T-cell (primary cell): Measurements from ENCODE around the gene SP2. TPM values are rescaled to one million over a fixed set of nuclear protein-coding genes. Genes with fewer than 3 reads are reported as not detected.

Experiments
- ATAC-seq, 4 experiments: fragments of 200-7000 bp in 3 of 4; fragments of 150-1000 bp in 1 of 4; cut with Tn5 transposase; replicated peaks in 1 of 4; 1 replicate in 3 of 4; 2 replicates in 1 of 4; pipeline ENCODE4 v1.10.0; 2021; ENCODE audit warnings: moderate library complexity in 3 of 4, mild to moderate bottlenecking in 2 of 4, moderate number of reproducible peaks in 1 of 4
- CTCF ChIA-PET, 2 donors: fragments of 300-600 bp; sonication (Branson Sonifier 250); formaldehyde crosslinking; loops; one replicate each; lab custom pipeline; 2022; ENCODE audit warnings: antibody characterized with exemption in 2 of 2; lab: Charles Lee
- POLR2A ChIA-PET, 2 donors: fragments of 300-600 bp; sonication (Branson Sonifier 250); formaldehyde crosslinking; loops; one replicate each; lab custom pipeline; 2022; ENCODE audit warnings: antibody characterized with exemption in 2 of 2; lab: Charles Lee
- DNase-seq, 35 experiments: peaks; one replicate each; pipeline versions ENCODE4 v3.0.0 to v3.0.0-alpha.2; 2013 to 2023
- H3K27ac ChIP-seq: one replicate; pipeline ENCODE4 v1.5.1; 2013; ENCODE audit warnings: low read length
- H3K27me3 ChIP-seq, 2 experiments: replicated peaks in 1 of 2; 1 replicate in 1 of 2; 2 replicates in 1 of 2; pipeline versions ENCODE4 v1.6.1 to v1.7.0; 2013; ENCODE audit warnings: low read length in 1 of 2, mixed read lengths in 1 of 2; ENCODE audit not compliant: control insufficient read depth in 2 of 2, insufficient read depth in 2 of 2; ENCODE audit errors: extremely low read depth in 1 of 2
- H3K36me3 ChIP-seq, 2 donors: 1 replicate in 1 of 2; 2 replicates in 1 of 2; pipeline versions ENCODE4 v1.6.1 to v1.7.0; 2013; ENCODE audit warnings: low read length in 1 of 2; ENCODE audit not compliant: control insufficient read depth in 2 of 2, insufficient read depth in 1 of 2; ENCODE audit errors: extremely low read depth in 1 of 2
- H3K4me1 ChIP-seq, 2 experiments: 1 replicate in 1 of 2; 2 replicates in 1 of 2; pipeline versions ENCODE4 v1.6.1 to v1.7.0; 2013; ENCODE audit warnings: low read length in 2 of 2, mixed read lengths in 1 of 2; ENCODE audit not compliant: insufficient read depth in 2 of 2, control insufficient read depth in 1 of 2; ENCODE audit errors: extremely low read depth in 1 of 2
- H3K4me3 ChIP-seq, 2 donors: 1 replicate in 1 of 2; 2 replicates in 1 of 2; pipeline versions ENCODE4 v1.5.1 to v1.7.0; 2013; ENCODE audit warnings: mild to moderate bottlenecking in 2 of 2, low read length in 1 of 2, moderate library complexity in 1 of 2; ENCODE audit not compliant: control insufficient read depth in 1 of 2; ENCODE audit errors: extremely low read depth in 1 of 2
- H3K9me3 ChIP-seq: 2 replicates; pipeline ENCODE4 v1.7.0; 2013
- H3K27ac Mint-ChIP-seq, 2 donors: one replicate each; pipeline ENCODE4 v1.8.0; 2020 to 2021; ENCODE audit warnings: mild to moderate bottlenecking in 2 of 2, mixed read lengths in 2 of 2
- H3K27me3 Mint-ChIP-seq, 2 donors: one replicate each; pipeline ENCODE4 v1.8.0; 2021 to 2022; ENCODE audit warnings: mixed read lengths in 2 of 2
- H3K36me3 Mint-ChIP-seq: one replicate; pipeline ENCODE4 v1.8.0; 2021; ENCODE audit warnings: mixed read lengths
- H3K4me1 Mint-ChIP-seq, 3 donors: one replicate each; pipeline ENCODE4 v1.8.0; 2020 to 2022; ENCODE audit warnings: mixed read lengths in 3 of 3, mild to moderate bottlenecking in 1 of 3
- H3K4me3 Mint-ChIP-seq, 3 donors: one replicate each; pipeline ENCODE4 v1.8.0; 2020 to 2022; ENCODE audit warnings: mild to moderate bottlenecking in 3 of 3, mixed read lengths in 3 of 3, moderate library complexity in 3 of 3
- H3K9me3 Mint-ChIP-seq, 3 donors: one replicate each; pipeline ENCODE4 v1.8.0; 2020 to 2022; ENCODE audit warnings: mixed read lengths in 3 of 3
- WGBS: methylation state at CpG from one replicate; pipeline ENCODE4 v1.1.5; 2013; ENCODE audit warnings: missing lambda C conversion rate; ENCODE audit not compliant: insufficient coverage; 5-methylcytosine and 5-hydroxymethylcytosine counted together
- total RNA-seq, 35 experiments: library from RNA in 6 of 35; stranded (reverse) in 6 of 35; fragments of 120-200 nt in 1 of 35; gene quantifications; one replicate each; pipeline versions ENCODE4 v1.2.1 to v1.2.4 and lab custom pipeline; 2013 to 2026

SP2 gene
- total RNA-seq: 10 to 100 TPM; 27.1 to 41.6 (median 32.8) TPM
- total RNA-seq (2013): 10.5 TPM
- total RNA-seq (lab: John Stamatoyannopoulos, UW): 2.9 to 18.9 (median 8.8) reads per million in 29 experiments

GRCh38 chr17:47895856-47896671, at the start of gene SP2:
SP2 (plus strand) TSS chr17:47896236; CDS start chr17:47896287, 51 bp downstream.
- Mint-ChIP-seq H3K4me3 (peak within 1 kb of the TSS; percentile 90 to 98 (median 98)), H3K4me1 (peaks cover 45 to 55% (median 51%) of the 10 kb centered on the region in 3 donors), H3K36me3 (peaks cover 4% of the 10 kb centered on the region), H3K9me3 (no peaks in the 10 kb centered on the region), H3K27ac (peak within 1 kb of the TSS; percentile 98 to 100), H3K27me3 (no peaks in the 10 kb centered on the region)
- Histone ChIP-seq H3K36me3 (peaks cover 0 to 22% of the 10 kb centered on the region in 2 donors), H3K27me3 (no peaks in the 10 kb centered on the region), H3K4me1 (peaks cover 11 to 23% of the 10 kb centered on the region in 2 experiments), H3K27ac (peak within 1 kb of the TSS; percentile 92), H3K4me3 (peak within 1 kb of the TSS; percentile 94 to 95), H3K9me3 (no peaks in the 10 kb centered on the region)
- DNase-seq (peak; percentile 95 to 100 (median 99)), ATAC-seq (peak; percentile 88 to 91 (median 89))
- POLR2A ChIA-PET: interaction anchor here (0.6 to 1.0 kb wide), 6 partner anchors 21 to 1628 kb away, joined by 3 to 6 read pairs (median 4); partner anchors contain the start of genes CDK5RAP3 (in 1 of the 2) and PNPO (in 1 of the 2)
- CTCF ChIA-PET: interaction anchor here (0.6 to 1.5 kb wide), 9 partner anchors 45 to 726 kb away, joined by 3 to 12 read pairs (median 5); partner anchors contain the start of genes CDK5RAP3 (in 1 of the 2), LRRC46 (in 1 of the 2), MRPL10 (in 1 of the 2) and PNPO (in 1 of the 2)
- WGBS: under 1% methylated on average over 68 of the region's 70 CpGs

GRCh38 chr17:47846716-47847340, 49.2 kb upstream of the SP2 start:
- Mint-ChIP-seq H3K4me1 (peaks cover 27 to 36% (median 34%) of the 10 kb centered on the region in 3 donors), H3K36me3 (no peaks in the 10 kb centered on the region), H3K27me3 (peaks cover 48 to 62% of the 10 kb centered on the region in 2 donors), H3K4me3 (peak overlapping the region in 1 of 3 donors; percentile 44), H3K9me3 (no peaks in the 10 kb centered on the region), H3K27ac (peak overlapping the region in 1 of 2 donors; percentile 36)
- H3K9me3 ChIP-seq: no peaks in the 10 kb centered on the region
- ATAC-seq: no peak
- ChIA-PET CTCF (interaction anchor here in 1 of 2 donors (0.6 to 3.1 kb wide), 2 partner anchors 43 to 232 kb away, joined by 4 to 25 read pairs; no protein-coding TSS in a partner anchor), POLR2A (no interaction called here)
- no peak overlapping the region for H3K27ac ChIP-seq
- H3K27me3 ChIP-seq: peaks cover 20 to 80% of the 10 kb centered on the region in 2 experiments
- peaks cover 4 to 38% of the 10 kb centered on the region in 2 experiments for H3K4me1 ChIP-seq
- WGBS: 17% methylated on average over 19 of the region's 31 CpGs
- peak overlapping the region in 1 of 2 donors; percentile 32 for H3K4me3 ChIP-seq
- no peaks in the 10 kb centered on the region for H3K36me3 ChIP-seq
- no peak for DNase-seq

GRCh38 chr17:47847341-47848197, 48.5 kb upstream of the SP2 start:
- H3K27me3 ChIP-seq: peaks cover 22 to 88% of the 10 kb centered on the region in 2 experiments
- H3K4me3 ChIP-seq: peak overlapping the region in 1 of 2 donors; percentile 15
- ChIA-PET POLR2A (no interaction called here), CTCF (interaction anchor here (1.0 to 3.1 kb wide), 2 partner anchors 42 to 43 kb away, joined by 3 to 25 read pairs; no protein-coding TSS in a partner anchor)
- 30% methylated on average over 69 of the region's 71 CpGs for WGBS
- H3K36me3 ChIP-seq: no peaks in the 10 kb centered on the region
- peaks cover 56 to 69% of the 10 kb centered on the region in 2 donors for H3K27me3 Mint-ChIP-seq
- no peaks in the 10 kb centered on the region for H3K9me3 Mint-ChIP-seq
- H3K4me1 Mint-ChIP-seq: peaks cover 28 to 38% (median 35%) of the 10 kb centered on the region in 3 donors
- no peaks in the 10 kb centered on the region for H3K36me3 Mint-ChIP-seq
- H3K27ac ChIP-seq: no peak overlapping the region
- H3K4me1 ChIP-seq: peaks cover 4 to 43% of the 10 kb centered on the region in 2 experiments
- peak overlapping the region in 1 of 3 donors; percentile 44 for H3K4me3 Mint-ChIP-seq
- peak in 1 of 4 experiments; percentile 63 for ATAC-seq
- no peak overlapping the region for H3K27ac Mint-ChIP-seq
- DNase-seq: peak in 14 of 35 experiments; percentile 4 to 53 (median 32)
- H3K9me3 ChIP-seq: no peaks in the 10 kb centered on the region

GRCh38 chr17:47848198-47848513, 47.9 kb upstream of the SP2 start:
- Histone ChIP-seq H3K27ac (no peak overlapping the region), H3K4me1 (peaks cover 4 to 43% of the 10 kb centered on the region in 2 experiments), H3K36me3 (no peaks in the 10 kb centered on the region), H3K27me3 (peaks cover 23 to 94% of the 10 kb centered on the region in 2 experiments), H3K9me3 (no peaks in the 10 kb centered on the region), H3K4me3 (no peak overlapping the region)
- peaks cover 61 to 74% of the 10 kb centered on the region in 2 donors for H3K27me3 Mint-ChIP-seq
- no peak overlapping the region for H3K4me3 Mint-ChIP-seq
- peaks cover 24 to 34% (median 31%) of the 10 kb centered on the region in 3 donors for H3K4me1 Mint-ChIP-seq
- ChIA-PET CTCF (interaction anchor here in 1 of 2 donors (1.0 kb wide), 1 partner anchor 41 kb away, joined by 3 read pairs; no protein-coding TSS in a partner anchor), POLR2A (interaction anchor here in 1 of 2 donors (0.5 kb wide), 1 partner anchor 172 kb away, joined by 4 read pairs; no protein-coding TSS in a partner anchor)
- ATAC-seq (no peak), DNase-seq (no peak)
- H3K36me3 Mint-ChIP-seq: no peaks in the 10 kb centered on the region
- H3K9me3 Mint-ChIP-seq: no peaks in the 10 kb centered on the region
- H3K27ac Mint-ChIP-seq: no peak overlapping the region
- 64% methylated on average over 7 of the region's 23 CpGs for WGBS

GRCh38 chr17:47850373-47850691, 45.7 kb upstream of the SP2 start:
- Mint-ChIP-seq H3K9me3 (no peaks in the 10 kb centered on the region), H3K27me3 (peaks cover 74 to 82% of the 10 kb centered on the region in 2 donors), H3K4me3 (peak overlapping the region; percentile 41 to 73 (median 45)), H3K4me1 (peaks cover 23 to 40% (median 36%) of the 10 kb centered on the region in 3 donors), H3K36me3 (no peaks in the 10 kb centered on the region), H3K27ac (no peak overlapping the region)
- H3K9me3 ChIP-seq: no peaks in the 10 kb centered on the region
- peaks cover 28 to 86% of the 10 kb centered on the region in 2 experiments for H3K27me3 ChIP-seq
- no peak overlapping the region for H3K27ac ChIP-seq
- ChIA-PET CTCF (interaction anchor here in 1 of 2 donors (0.9 kb wide), 1 partner anchor 9 kb away, joined by 3 read pairs; no protein-coding TSS in a partner anchor), POLR2A (interaction anchor here in 1 of 2 donors (0.6 kb wide), 1 partner anchor 70 kb away, joined by 5 read pairs; no protein-coding TSS in a partner anchor)
- H3K4me3 ChIP-seq: peak overlapping the region; percentile 12 to 55
- WGBS: 80% methylated on average over 9 of the region's 9 CpGs
- no peak for ATAC-seq
- peaks cover 4 to 43% of the 10 kb centered on the region in 2 experiments for H3K4me1 ChIP-seq
- no peak for DNase-seq
- H3K36me3 ChIP-seq: no peaks in the 10 kb centered on the region
